GM23338 (cell line): ENCODE measurements around the gene AGBL4.

Source experiments
- EZH2 ChIP-seq: fragments of 200-600 bp; sonication (generic); IDR thresholded peaks from one replicate; pipeline ENCODE4 v1.8.0; 2017; ENCODE audit warnings: antibody characterized with exemption, mild to moderate bottlenecking, low read depth; ENCODE audit not compliant: unreplicated experiment
- TF ChIP-seq, protein P1 (sequence below): IDR thresholded peaks from 2 replicates; pipeline ENCODE4 v1.6.1; 2016; ENCODE audit warnings: antibody characterized with exemption

DNA sequence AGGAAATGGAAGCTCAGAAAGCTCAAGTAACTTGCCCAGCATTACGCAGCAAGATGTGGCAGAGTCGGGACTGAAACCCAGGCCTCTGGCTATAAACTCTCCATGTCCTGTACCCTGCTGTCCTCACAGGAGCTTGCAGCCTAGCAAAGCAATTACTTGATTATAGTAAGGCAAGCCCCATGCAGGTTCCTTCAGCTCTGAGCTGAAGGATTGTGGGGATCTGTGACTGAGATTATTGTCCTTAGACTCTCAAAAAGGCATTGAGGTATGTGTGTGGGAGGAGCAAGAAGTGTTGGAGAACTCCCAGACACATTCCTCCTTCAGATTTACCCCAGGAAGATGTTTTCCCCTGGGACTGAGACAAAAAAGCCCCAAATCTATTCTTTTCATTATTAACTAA, 1427.7 kb downstream of the AGBL4 start:
- TF ChIP-seq, protein P1, sequence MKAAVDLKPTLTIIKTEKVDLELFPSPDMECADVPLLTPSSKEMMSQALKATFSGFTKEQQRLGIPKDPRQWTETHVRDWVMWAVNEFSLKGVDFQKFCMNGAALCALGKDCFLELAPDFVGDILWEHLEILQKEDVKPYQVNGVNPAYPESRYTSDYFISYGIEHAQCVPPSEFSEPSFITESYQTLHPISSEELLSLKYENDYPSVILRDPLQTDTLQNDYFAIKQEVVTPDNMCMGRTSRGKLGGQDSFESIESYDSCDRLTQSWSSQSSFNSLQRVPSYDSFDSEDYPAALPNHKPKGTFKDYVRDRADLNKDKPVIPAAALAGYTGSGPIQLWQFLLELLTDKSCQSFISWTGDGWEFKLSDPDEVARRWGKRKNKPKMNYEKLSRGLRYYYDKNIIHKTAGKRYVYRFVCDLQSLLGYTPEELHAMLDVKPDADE, result no peak
- TF ChIP-seq EZH2, result no peak
